OCI-LY7 (cell line): ENCODE data around the gene ADH1B.

ENCODE experiments used
- EZH2phosphoT487 ChIP-seq: fragments of 200-600 bp; sonication (generic); IDR thresholded peaks from 2 replicates; pipeline ENCODE4 v1.6.1; 2018; ENCODE audit warnings: low read depth, borderline replicate concordance, mild to moderate bottlenecking, mixed run types, antibody characterized with exemption, low read length, moderate library complexity, mixed read lengths
- TF ChIP-seq, protein P1 (sequence below): fragments of 200-600 bp; sonication (generic); conservative IDR thresholded peaks from 2 replicates; pipeline ENCODE4 v1.5.1; 2014; ENCODE audit warnings: mild to moderate bottlenecking, antibody characterized with exemption, low read length, moderate library complexity, mixed read lengths

DNA sequence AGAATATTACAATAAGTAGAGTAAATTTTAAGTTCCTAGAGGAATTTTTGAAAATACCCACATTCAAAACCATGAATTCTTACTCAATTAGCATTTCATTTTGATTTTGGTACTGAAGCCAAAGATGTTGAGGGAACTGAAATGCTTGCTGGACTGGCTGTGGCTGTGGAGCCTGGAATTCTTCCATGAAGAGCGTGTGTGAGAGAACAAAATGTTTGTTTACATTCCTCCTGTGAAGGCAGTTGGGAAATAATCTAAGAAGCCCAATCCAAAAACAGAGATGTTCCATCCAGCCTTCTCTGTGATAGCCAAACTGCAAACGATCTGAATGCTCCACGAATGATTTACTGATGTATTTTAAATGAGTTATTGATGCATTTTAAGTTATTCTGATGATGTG, 3.8 kb upstream of the ADH1B start:
- TF ChIP-seq, protein P1, sequence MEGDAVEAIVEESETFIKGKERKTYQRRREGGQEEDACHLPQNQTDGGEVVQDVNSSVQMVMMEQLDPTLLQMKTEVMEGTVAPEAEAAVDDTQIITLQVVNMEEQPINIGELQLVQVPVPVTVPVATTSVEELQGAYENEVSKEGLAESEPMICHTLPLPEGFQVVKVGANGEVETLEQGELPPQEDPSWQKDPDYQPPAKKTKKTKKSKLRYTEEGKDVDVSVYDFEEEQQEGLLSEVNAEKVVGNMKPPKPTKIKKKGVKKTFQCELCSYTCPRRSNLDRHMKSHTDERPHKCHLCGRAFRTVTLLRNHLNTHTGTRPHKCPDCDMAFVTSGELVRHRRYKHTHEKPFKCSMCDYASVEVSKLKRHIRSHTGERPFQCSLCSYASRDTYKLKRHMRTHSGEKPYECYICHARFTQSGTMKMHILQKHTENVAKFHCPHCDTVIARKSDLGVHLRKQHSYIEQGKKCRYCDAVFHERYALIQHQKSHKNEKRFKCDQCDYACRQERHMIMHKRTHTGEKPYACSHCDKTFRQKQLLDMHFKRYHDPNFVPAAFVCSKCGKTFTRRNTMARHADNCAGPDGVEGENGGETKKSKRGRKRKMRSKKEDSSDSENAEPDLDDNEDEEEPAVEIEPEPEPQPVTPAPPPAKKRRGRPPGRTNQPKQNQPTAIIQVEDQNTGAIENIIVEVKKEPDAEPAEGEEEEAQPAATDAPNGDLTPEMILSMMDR, result no peak
- TF ChIP-seq EZH2phosphoT487, result no peak
